Type B pancreatic cell (in vitro differentiated cells): ENCODE data around the gene SNX17. TPM values are rescaled to one million over a fixed set of nuclear protein-coding genes. Genes with fewer than 3 reads are reported as not detected.
"Not testable (repeated sequence)": the region's sequence is repeated elsewhere in the genome, so short reads cannot be mapped to it uniquely, and the experiment has no call there.

ENCODE experiments used
- DNase-seq: peaks from one replicate; pipeline ENCODE4 v3.0.0; 2021; ENCODE audit warnings: mixed read lengths; ENCODE audit not compliant: unreplicated experiment; ENCODE audit errors: extremely low spot score
- H3K27ac Mint-ChIP-seq: 2 replicates; pipeline ENCODE4 v1.8.0; 2021; ENCODE audit warnings: mild to moderate bottlenecking, mixed read lengths
- H3K27me3 Mint-ChIP-seq: 2 replicates; pipeline ENCODE4 v1.8.0; 2021; ENCODE audit warnings: mixed read lengths
- H3K36me3 Mint-ChIP-seq: 2 replicates; pipeline ENCODE4 v1.8.0; 2021; ENCODE audit warnings: mixed read lengths
- H3K4me1 Mint-ChIP-seq: one replicate; pipeline ENCODE4 v1.8.0; 2021; ENCODE audit warnings: mixed read lengths; ENCODE audit not compliant: unreplicated experiment
- H3K4me3 Mint-ChIP-seq: 2 replicates; pipeline ENCODE4 v1.8.0; 2021; ENCODE audit warnings: mild to moderate bottlenecking, mixed read lengths
- H3K9me3 Mint-ChIP-seq: 2 replicates; pipeline ENCODE4 v1.8.0; 2021; ENCODE audit warnings: mixed read lengths
- CTCF ChIP-seq: fragments of 200-600 bp; sonication (generic); conservative IDR thresholded peaks from 2 replicates; pipeline ENCODE4 v1.5.0; 2021; ENCODE audit warnings: antibody characterized with exemption, mild to moderate bottlenecking
- total RNA-seq: library from RNA; stranded (reverse); gene quantifications from 2 replicates; pipeline ENCODE4 v1.2.1, GENCODE V29; 2021; ENCODE audit warnings: low replicate concordance

Gene SNX17
- total RNA-seq, 1 donor from 2014 or later, result 94.3 TPM

DNA sequence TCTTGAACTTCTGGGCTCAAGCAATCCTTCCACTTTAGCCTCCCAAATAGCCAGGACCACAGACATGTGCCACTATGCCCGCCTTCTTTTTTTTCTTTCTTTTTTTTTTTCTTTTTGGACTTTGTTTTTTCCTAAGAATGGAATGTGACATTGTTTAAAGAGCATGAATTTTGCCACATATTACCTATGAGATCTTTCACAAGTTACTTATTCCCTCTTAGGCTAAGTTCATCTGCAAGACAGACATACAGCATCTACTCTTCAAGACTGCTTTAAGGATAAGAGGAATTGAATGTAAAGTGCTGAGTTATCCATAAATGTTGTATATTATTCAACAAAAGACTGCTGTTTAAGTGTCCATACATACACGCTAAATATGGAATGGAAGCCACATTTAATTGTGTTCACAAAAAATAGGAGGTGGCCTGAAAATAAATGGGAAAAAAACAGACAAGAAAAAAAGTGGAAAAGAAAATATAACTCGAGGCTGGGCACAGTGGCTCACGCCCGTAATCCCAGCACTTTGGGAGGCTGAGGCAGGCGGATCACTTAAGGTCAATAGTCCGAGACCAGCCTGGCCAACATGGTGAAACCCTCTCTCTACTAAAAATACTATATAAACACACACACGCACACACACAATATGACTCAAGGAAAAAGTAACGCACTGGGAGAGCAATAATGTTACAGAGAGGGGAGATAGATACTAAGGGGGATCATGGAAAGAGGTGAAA lies 42.2 kb downstream of the SNX17 start:
- no peak overlapping the region for H3K4me3 Mint-ChIP-seq
- DNase-seq, result no peak
- no peak for TF ChIP-seq CTCF
- H3K27me3 Mint-ChIP-seq, result no peaks in the 10 kb centered on the region
- H3K27ac Mint-ChIP-seq, result no peak overlapping the region
- H3K36me3 Mint-ChIP-seq, result no peaks in the 10 kb centered on the region
- no peaks in the 10 kb centered on the region for H3K9me3 Mint-ChIP-seq
- peaks cover 11% of the 10 kb centered on the region for H3K4me1 Mint-ChIP-seq

GRCh38 chr2:27416151-27416550 lies 45.7 kb downstream of the SNX17 start:
- no peak for TF ChIP-seq CTCF
- no peaks in the 10 kb centered on the region for H3K4me1 Mint-ChIP-seq
- no peaks in the 10 kb centered on the region for H3K36me3 Mint-ChIP-seq
- H3K9me3 Mint-ChIP-seq, result no peaks in the 10 kb centered on the region
- H3K27me3 Mint-ChIP-seq, result no peaks in the 10 kb centered on the region
- H3K4me3 Mint-ChIP-seq, result no peak overlapping the region
- H3K27ac Mint-ChIP-seq, result no peak overlapping the region
- no peak for DNase-seq

DNA sequence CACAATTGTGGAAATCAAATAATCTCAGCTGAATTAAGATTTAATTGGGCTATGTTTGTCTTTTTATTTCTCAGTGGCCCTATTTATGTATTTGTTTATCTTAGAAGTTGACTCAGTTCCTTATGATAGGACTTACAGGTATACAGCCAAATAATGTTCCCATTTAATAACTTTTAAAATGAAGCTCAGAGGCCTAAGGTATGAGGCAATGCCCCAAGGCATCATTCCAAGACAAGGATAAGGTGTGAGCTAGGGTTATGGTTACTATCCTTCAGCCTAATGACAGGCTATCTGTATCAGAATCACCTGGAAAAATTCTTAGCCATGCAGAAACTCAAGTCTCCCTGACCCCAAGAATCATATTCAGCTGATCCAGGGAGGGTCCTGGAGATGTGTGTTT lies 50.6 kb downstream of the SNX17 start:
- TF ChIP-seq CTCF, result no peak
- Mint-ChIP-seq H3K4me1 (no peaks in the 10 kb centered on the region), H3K4me3 (no peak overlapping the region), H3K9me3 (no peaks in the 10 kb centered on the region), H3K27ac (no peak overlapping the region), H3K36me3 (no peaks in the 10 kb centered on the region), H3K27me3 (no peaks in the 10 kb centered on the region)
- DNase-seq, result no peak

DNA sequence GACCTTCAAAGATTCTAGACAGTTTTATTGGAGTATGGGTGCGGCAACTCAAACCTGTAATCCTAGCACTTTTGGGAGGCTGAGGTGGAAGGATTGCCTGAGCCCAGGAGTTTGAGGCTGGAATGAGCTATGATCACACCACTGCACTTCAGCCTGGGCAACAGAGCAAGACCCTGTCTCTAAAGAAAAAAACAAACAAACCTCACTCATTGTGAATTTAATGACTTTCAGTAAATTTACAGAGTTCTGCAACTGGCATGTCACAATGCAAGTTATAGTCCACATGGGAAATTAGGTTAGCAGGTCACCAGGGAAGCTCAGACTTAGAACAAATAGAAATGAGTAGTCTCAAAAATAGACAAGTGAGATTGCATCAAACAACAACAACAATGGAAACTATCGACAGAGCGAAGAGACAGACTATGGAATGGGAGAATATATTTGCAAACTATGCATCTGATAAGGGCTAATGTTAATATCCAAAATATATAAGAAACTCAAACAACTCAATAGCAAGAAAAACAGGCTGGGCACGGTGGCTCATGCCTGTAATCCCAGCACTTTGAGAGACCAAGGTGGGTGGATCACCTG lies 51.3 kb downstream of the SNX17 start:
- no peaks in the 10 kb centered on the region for H3K9me3 Mint-ChIP-seq

GRCh38 chr2:27422958-27423357 lies 52.5 kb downstream of the SNX17 start:
- Mint-ChIP-seq H3K4me3 (no peak overlapping the region), H3K36me3 (no peaks in the 10 kb centered on the region), H3K27ac (no peak overlapping the region), H3K27me3 (no peaks in the 10 kb centered on the region), H3K4me1 (peaks cover 5% of the 10 kb centered on the region), H3K9me3 (no peaks in the 10 kb centered on the region)
- no peak for TF ChIP-seq CTCF
- no peak for DNase-seq

More for the DNA sequence above, 51.3 kb downstream of the SNX17 start:
- DNase-seq, result no peak
- no peaks in the 10 kb centered on the region for H3K27me3 Mint-ChIP-seq
- no peak overlapping the region for H3K27ac Mint-ChIP-seq
- no peak for TF ChIP-seq CTCF
- no peaks in the 10 kb centered on the region for H3K4me1 Mint-ChIP-seq
- H3K4me3 Mint-ChIP-seq, result no peak overlapping the region
- no peaks in the 10 kb centered on the region for H3K36me3 Mint-ChIP-seq

GRCh38 chr2:27425039-27425438 lies 54.6 kb downstream of the SNX17 start:
- H3K4me3 Mint-ChIP-seq, DNase-seq, H3K9me3 Mint-ChIP-seq, H3K36me3 Mint-ChIP-seq, H3K27ac Mint-ChIP-seq, H3K27me3 Mint-ChIP-seq: not testable (repeated sequence)
- H3K4me1 Mint-ChIP-seq, result peaks cover 16% of the 10 kb centered on the region
